IMR-90 (cell line): Measurements from ENCODE around the gene PDZD2. TPM values are rescaled to one million over a fixed set of nuclear protein-coding genes. Genes with fewer than 3 reads are reported as not detected.

ENCODE experiments used
- ATAC-seq: fragments of 200-7000 bp; cut with Tn5 transposase; 2 replicates; pipeline ENCODE4 v1.9.1; 2020; ENCODE audit warnings: low read depth, mild to moderate bottlenecking, moderate library complexity
- BruUV-seq: library from RNA; stranded (reverse); fragments of 400-500 nt; replicated peaks from 2 replicates; lab custom pipeline; 2021; lab: Mats Ljungman, UMichigan
- CTCF ChIA-PET: fragments of 300-600 bp; formaldehyde crosslinking; extraction: SDS; loops from one replicate; lab custom pipeline; 2021; ENCODE audit warnings: antibody characterized with exemption; lab: Yijun Ruan, JAX
- POLR2A ChIA-PET: fragments of 300-600 bp; sonication (Branson Sonifier 250); formaldehyde crosslinking; loops from one replicate; lab custom pipeline; 2022; ENCODE audit warnings: antibody characterized with exemption; ENCODE audit not compliant: unreplicated experiment; lab: Charles Lee
- DNase-seq: peaks from one replicate; pipeline ENCODE4 v3.0.0; 2013
- H2AFZ ChIP-seq: replicated peaks from 2 replicates; pipeline ENCODE3; 2013; ENCODE audit warnings: low read length, mild to moderate bottlenecking; ENCODE audit not compliant: poor library complexity
- H2AK5ac ChIP-seq: 2 replicates; pipeline ENCODE4 v1.6.1; 2013; ENCODE audit warnings: low read depth, low read length, inconsistent platforms
- H2AK9ac ChIP-seq: replicated peaks from 2 replicates; pipeline ENCODE3; 2013; ENCODE audit warnings: mild to moderate bottlenecking, low read depth, low read length, moderate library complexity; ENCODE audit not compliant: poor library complexity
- H2BK120ac ChIP-seq: 2 replicates; pipeline ENCODE4 v1.6.1; 2013; ENCODE audit warnings: low read depth, low read length, inconsistent platforms
- H2BK15ac ChIP-seq: 3 replicates; pipeline ENCODE4 v1.6.1; 2013; ENCODE audit warnings: low read depth, low read length, inconsistent platforms
- H2BK20ac ChIP-seq: 2 replicates; pipeline ENCODE4 v1.6.1; 2013; ENCODE audit warnings: low read depth, mild to moderate bottlenecking, inconsistent platforms, low read length, moderate library complexity
- H2BK5ac ChIP-seq: 2 replicates; pipeline ENCODE4 v1.6.1; 2013; ENCODE audit warnings: mild to moderate bottlenecking, low read depth, low read length, inconsistent platforms; ENCODE audit not compliant: poor library complexity, severe bottlenecking
- H3K14ac ChIP-seq: replicated peaks from 2 replicates; pipeline ENCODE4 v1.6.1; 2013; ENCODE audit warnings: low read depth, low read length, inconsistent platforms
- H3K18ac ChIP-seq: 2 replicates; pipeline ENCODE4 v1.6.1; 2013; ENCODE audit warnings: low read depth, low read length, control low read depth
- H3K23ac ChIP-seq: 2 replicates; pipeline ENCODE4 v1.6.1; 2013; ENCODE audit warnings: low read depth, low read length, inconsistent platforms
- H3K27ac ChIP-seq: 2 replicates; pipeline ENCODE4 v1.5.1; 2013; ENCODE audit warnings: mild to moderate bottlenecking, control low read depth, low read length; ENCODE audit not compliant: insufficient read depth
- H3K27me3 ChIP-seq: 2 replicates; pipeline ENCODE4 v1.6.1; 2013; ENCODE audit warnings: low read length; ENCODE audit not compliant: control insufficient read depth, insufficient read depth
- H3K36me3 ChIP-seq: 2 replicates; pipeline ENCODE4 v1.6.1; 2013; ENCODE audit warnings: low read length, mixed read lengths; ENCODE audit not compliant: control insufficient read depth, insufficient read depth
- H3K4ac ChIP-seq: 2 replicates; pipeline ENCODE4 v1.6.1; 2013; ENCODE audit warnings: low read depth, low read length, inconsistent platforms
- H3K4me1 ChIP-seq: 2 replicates; pipeline ENCODE4 v1.6.1; 2013; ENCODE audit warnings: low read length, mixed read lengths; ENCODE audit not compliant: control insufficient read depth, insufficient read depth
- H3K4me2 ChIP-seq: 2 replicates; pipeline ENCODE4 v1.6.1; 2013; ENCODE audit warnings: low read depth, mild to moderate bottlenecking, control low read depth, low read length, moderate library complexity
- H3K4me3 ChIP-seq: 2 replicates; pipeline ENCODE4 v1.5.1; 2013; ENCODE audit warnings: low read depth, mild to moderate bottlenecking, control low read depth, low read length, moderate library complexity; ENCODE audit not compliant: insufficient read depth
- H3K56ac ChIP-seq: 2 replicates; pipeline ENCODE4 v1.6.1; 2013; ENCODE audit warnings: low read length, inconsistent platforms; ENCODE audit not compliant: insufficient read depth; ENCODE audit errors: extremely low read depth
- H3K79me1 ChIP-seq, 2 experiments: 2 replicates each; pipeline ENCODE4 v1.6.1; 2013; ENCODE audit warnings: low read length in 2 of 2, inconsistent platforms in 1 of 2, low read depth in 1 of 2
- H3K9ac ChIP-seq: 2 replicates; pipeline ENCODE4 v1.6.1; 2013; ENCODE audit warnings: low read depth, low read length, control low read depth
- H3K9me1 ChIP-seq: 2 replicates; pipeline ENCODE4 v1.6.1; 2013; ENCODE audit warnings: low read length, inconsistent platforms; ENCODE audit not compliant: insufficient read depth
- H3K9me3 ChIP-seq: 2 replicates; pipeline ENCODE4 v1.6.1; 2013; ENCODE audit warnings: low read length; ENCODE audit not compliant: control insufficient read depth, insufficient read depth
- H4K20me1 ChIP-seq: 2 replicates; pipeline ENCODE4 v1.6.1; 2013; ENCODE audit warnings: low read length, inconsistent platforms; ENCODE audit not compliant: insufficient read depth
- H4K5ac ChIP-seq: 2 replicates; pipeline ENCODE4 v1.6.1; 2013; ENCODE audit warnings: mild to moderate bottlenecking, low read depth, low read length, control low read depth
- H4K8ac ChIP-seq, 2 experiments: 2 replicates each; pipeline ENCODE4 v1.6.1; 2013; ENCODE audit warnings: low read depth in 2 of 2, low read length in 2 of 2, control low read depth in 1 of 2, inconsistent platforms in 1 of 2
- H4K91ac ChIP-seq: 2 replicates; pipeline ENCODE4 v1.6.1; 2013; ENCODE audit warnings: low read depth, low read length, inconsistent platforms; ENCODE audit not compliant: insufficient read depth
- WGBS, 2 experiments: methylation state at CpG; one replicate each; pipeline versions ENCODE4 v1.1.5 to v1.1.7; 2013; ENCODE audit warnings: missing lambda C conversion rate in 2 of 2; ENCODE audit not compliant: insufficient read length in 1 of 2; ENCODE audit errors: extremely low coverage in 2 of 2; 5-methylcytosine and 5-hydroxymethylcytosine counted together
- dilution Hi-C: fragments of 300-500 bp; cut with HindIII; formaldehyde crosslinking; loops from one replicate; pipeline ENCODE4 v1.14.3; 2018; ENCODE audit warnings: low sequenced_read_pairs; ENCODE audit not compliant: unreplicated experiment
- in situ Hi-C: fragments of 300-500 bp; cut with MboI; formaldehyde crosslinking; loops from 3 replicates; pipeline ENCODE4 v1.14.3; 2019; ENCODE audit warnings: low sequenced_read_pairs, inconsistent platforms, mixed read lengths
- intact Hi-C: fragments of 100-400 bp; cut with micrococcal nuclease; formaldehyde crosslinking; loops from 2 replicates; pipeline ENCODE4 v1.10.0; 2022
- polyA plus RNA-seq, 3 experiments: library from polyadenylated mRNA; depleted of rRNA; stranded (reverse); fragments of >200 nt; gene quantifications; 2 replicates each; pipeline ENCODE4 v1.2.3, GENCODE V29; 2012; ENCODE audit warnings: low replicate concordance in 1 of 3
- total RNA-seq: library from RNA; depleted of rRNA; stranded (reverse); fragments of >200 nt; gene quantifications from 2 replicates; pipeline ENCODE4 v1.2.3, GENCODE V29; 2012
- TF ChIP-seq, protein P1 (sequence below): fragments of 150-350 bp; IDR thresholded peaks from 2 replicates; pipeline ENCODE4 v1.6.1; 2017; ENCODE audit warnings: mild to moderate bottlenecking, antibody characterized with exemption, low read length, low read depth

The PDZD2 gene
- total and polyA plus RNA-seq, 2 of the 4 experiments (the other 2 are of a cell fraction), result under 0.01 to 0.02 TPM

- Histone ChIP-seq H2BK120ac (no peak overlapping the region), H2AK9ac (no peak overlapping the region), H3K9ac (no peak overlapping the region), H3K36me3 (no peaks in the 10 kb centered on the region), H3K9me1 (no peaks in the 10 kb centered on the region), H3K56ac (no peak overlapping the region), H4K8ac (no peak overlapping the region), H2BK20ac (no peak overlapping the region), H4K5ac (no peak overlapping the region), H2AFZ (no peak overlapping the region), H3K27me3 (peaks cover 52% of the 10 kb centered on the region), H3K23ac (no peak overlapping the region), H2BK5ac (no peak overlapping the region), H3K4me3 (no peak overlapping the region), H3K4me2 (no peak overlapping the region), H3K4me1 (no peaks in the 10 kb centered on the region), H3K79me1 (no peaks in the 10 kb centered on the region), H3K14ac (no peak overlapping the region), H3K9me3 (peaks cover 1% of the 10 kb centered on the region; the same call in 1 of the 2 replicates), H3K4ac (no peak overlapping the region), H2BK15ac (no peak overlapping the region), H4K20me1 (no peaks in the 10 kb centered on the region), H2AK5ac (no peak overlapping the region), H4K91ac (no peak overlapping the region), H3K18ac (no peak overlapping the region), H3K27ac (no peak overlapping the region)
- BruUV-seq, result no TSS peak
- TF ChIP-seq, protein P1, sequence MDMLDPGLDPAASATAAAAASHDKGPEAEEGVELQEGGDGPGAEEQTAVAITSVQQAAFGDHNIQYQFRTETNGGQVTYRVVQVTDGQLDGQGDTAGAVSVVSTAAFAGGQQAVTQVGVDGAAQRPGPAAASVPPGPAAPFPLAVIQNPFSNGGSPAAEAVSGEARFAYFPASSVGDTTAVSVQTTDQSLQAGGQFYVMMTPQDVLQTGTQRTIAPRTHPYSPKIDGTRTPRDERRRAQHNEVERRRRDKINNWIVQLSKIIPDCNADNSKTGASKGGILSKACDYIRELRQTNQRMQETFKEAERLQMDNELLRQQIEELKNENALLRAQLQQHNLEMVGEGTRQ, result no peak
- in situ Hi-C loops, result no loop called here
- intact Hi-C loops, result no loop called here
- ATAC-seq (no peak), DNase-seq (no peak)
- 100% methylated on average over 1 of the region's 5 CpGs; no CpG with 5 or more reads in 1 of the 2 experiments for WGBS, 2 experiments
- ChIA-PET POLR2A (no interaction called here), CTCF (no interaction called here)
- dilution Hi-C loops, result no loop called here
Observed at GRCh38 chr5:31937703-31938102, 298.8 kb downstream of the PDZD2 start.
